Vagina (tissue), 2 donors: ENCODE data around the gene ADGRA1. TPM values are rescaled to one million over a fixed set of nuclear protein-coding genes. Genes with fewer than 3 reads are reported as not detected.

Experiments
- DNase-seq, 2 donors: peaks; one replicate each; pipeline ENCODE4 v3.0.0-alpha.2; 2017; ENCODE audit errors: extremely low spot score in 2 of 2
- H3K27ac ChIP-seq: fragments of 200-600 bp; sonication (generic); one replicate; pipeline ENCODE4 v1.5.1; 2019
- H3K27me3 ChIP-seq: fragments of 200-600 bp; sonication (generic); one replicate; pipeline ENCODE4 v1.5.1; 2019
- H3K36me3 ChIP-seq, 2 donors: fragments of 200-600 bp; sonication (generic); one replicate each; pipeline ENCODE4 v1.5.1; 2017 to 2019
- H3K4me1 ChIP-seq: fragments of 200-600 bp; sonication (generic); one replicate; pipeline ENCODE4 v1.5.1; 2019
- H3K4me3 ChIP-seq, 2 donors: fragments of 200-600 bp; sonication (generic); 1 replicate in 1 of 2; 2 replicates in 1 of 2; pipeline ENCODE4 v1.5.1; 2016 to 2019
- H3K9me3 ChIP-seq: fragments of 200-600 bp; sonication (generic); one replicate; pipeline ENCODE4 v1.5.1; 2019
- CTCF ChIP-seq, 3 experiments: fragments of 450-650 bp in 2 of 3; fragments of 200-600 bp in 1 of 3; sonication (generic) in 1 of 3; IDR thresholded peaks; one replicate each; pipeline ENCODE4 v1.5.1; 2017 to 2019; ENCODE audit warnings: antibody characterized with exemption in 3 of 3, mild to moderate bottlenecking in 2 of 3, moderate library complexity in 2 of 3
- POLR2A ChIP-seq, 2 donors: fragments of 450-650 bp; IDR thresholded peaks; one replicate each; pipeline ENCODE4 v1.6.1; 2017; ENCODE audit warnings: antibody characterized with exemption in 2 of 2, mild to moderate bottlenecking in 2 of 2, moderate library complexity in 2 of 2
- POLR2AphosphoS5 ChIP-seq, 2 donors: sonication (generic); formaldehyde crosslinking; IDR thresholded peaks; one replicate each; pipeline ENCODE4 v1.9.0; 2017; ENCODE audit warnings: antibody characterized with exemption in 2 of 2, mild to moderate bottlenecking in 2 of 2, low read depth in 1 of 2; ENCODE audit not compliant: insufficient read depth in 1 of 2
- intact Hi-C: fragments of 100-400 bp; cut with DNase I; formaldehyde crosslinking; loops from one replicate; pipeline ENCODE4 v1.15.1; 2023
- total RNA-seq: library from RNA; depleted of rRNA; stranded (reverse); fragments of >200 nt; gene quantifications from one replicate; pipeline ENCODE4 v1.2.3, GENCODE V29; 2016

The ADGRA1 gene
- total RNA-seq, 1 donor from 2014 or later, result 0.49 TPM

DNA sequence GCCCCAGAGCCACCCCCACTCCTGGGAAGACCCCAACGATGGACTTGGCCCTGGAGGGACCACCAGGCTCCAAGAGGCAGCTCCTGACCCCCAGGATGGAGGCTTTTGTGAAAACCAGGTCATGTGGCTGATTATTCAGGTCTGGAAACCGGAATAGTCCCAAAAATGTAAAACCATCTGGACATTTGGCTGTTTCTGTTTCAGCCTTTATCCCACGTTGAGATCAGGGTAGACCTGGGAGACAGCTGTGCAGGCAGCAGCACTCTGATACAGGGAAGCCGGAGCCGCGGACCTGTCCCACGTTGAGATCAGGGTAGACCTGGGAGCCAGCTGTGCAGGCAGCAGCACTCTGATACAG, 7.1 kb upstream of the ADGRA1 start:
- intact Hi-C loops, result no loop called here
- DNase-seq, result no peak
- TF ChIP-seq POLR2AphosphoS5 (IDR thresholded peaks at IDR 0.05; ENCODE audit: insufficient read depth in 1 of 2, low read depth in 1 of 2), result no peak
- no peak for TF ChIP-seq POLR2A (IDR thresholded peaks at IDR 0.05)
- TF ChIP-seq CTCF (IDR thresholded peaks at IDR 0.05), result no peak
- Histone ChIP-seq H3K4me1 (no peaks in the 10 kb centered on the region), H3K9me3 (no peaks in the 10 kb centered on the region), H3K4me3 (no peak overlapping the region), H3K36me3 (no peaks in the 10 kb centered on the region), H3K27me3 (no peaks in the 10 kb centered on the region), H3K27ac (no peak overlapping the region)

DNA sequence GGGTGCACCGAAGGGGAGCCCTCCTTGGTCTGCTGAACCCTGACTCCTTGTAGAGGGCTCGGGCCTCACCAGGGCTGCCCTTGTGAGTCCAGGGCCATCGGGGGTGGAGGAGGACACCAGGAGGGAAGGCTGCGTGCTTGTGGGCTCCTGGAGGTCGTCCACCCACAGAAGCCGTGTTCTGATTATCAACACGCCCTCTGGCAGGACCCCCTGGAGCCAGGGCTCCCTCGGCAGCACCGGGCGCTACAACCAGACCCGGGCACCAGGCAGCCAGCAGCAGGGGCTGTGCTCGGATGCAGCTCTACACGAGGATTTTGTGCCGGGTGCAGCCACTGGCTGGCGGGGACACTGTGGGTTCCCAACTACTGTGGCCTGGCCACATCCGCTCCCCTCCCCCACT, 6.1 kb upstream of the ADGRA1 start:
- TF ChIP-seq POLR2AphosphoS5 (IDR thresholded peaks at IDR 0.05; ENCODE audit: insufficient read depth in 1 of 2, low read depth in 1 of 2) (no peak), CTCF (IDR thresholded peaks at IDR 0.05) (no peak), POLR2A (IDR thresholded peaks at IDR 0.05) (no peak)
- H3K27ac ChIP-seq, result no peak overlapping the region
- no peaks in the 10 kb centered on the region for H3K9me3 ChIP-seq
- no peak for DNase-seq
- intact Hi-C loops, result no loop called here
- H3K36me3 ChIP-seq, result no peaks in the 10 kb centered on the region
- H3K4me1 ChIP-seq, result no peaks in the 10 kb centered on the region
- H3K27me3 ChIP-seq, result no peaks in the 10 kb centered on the region
- H3K4me3 ChIP-seq, result no peak overlapping the region

DNA sequence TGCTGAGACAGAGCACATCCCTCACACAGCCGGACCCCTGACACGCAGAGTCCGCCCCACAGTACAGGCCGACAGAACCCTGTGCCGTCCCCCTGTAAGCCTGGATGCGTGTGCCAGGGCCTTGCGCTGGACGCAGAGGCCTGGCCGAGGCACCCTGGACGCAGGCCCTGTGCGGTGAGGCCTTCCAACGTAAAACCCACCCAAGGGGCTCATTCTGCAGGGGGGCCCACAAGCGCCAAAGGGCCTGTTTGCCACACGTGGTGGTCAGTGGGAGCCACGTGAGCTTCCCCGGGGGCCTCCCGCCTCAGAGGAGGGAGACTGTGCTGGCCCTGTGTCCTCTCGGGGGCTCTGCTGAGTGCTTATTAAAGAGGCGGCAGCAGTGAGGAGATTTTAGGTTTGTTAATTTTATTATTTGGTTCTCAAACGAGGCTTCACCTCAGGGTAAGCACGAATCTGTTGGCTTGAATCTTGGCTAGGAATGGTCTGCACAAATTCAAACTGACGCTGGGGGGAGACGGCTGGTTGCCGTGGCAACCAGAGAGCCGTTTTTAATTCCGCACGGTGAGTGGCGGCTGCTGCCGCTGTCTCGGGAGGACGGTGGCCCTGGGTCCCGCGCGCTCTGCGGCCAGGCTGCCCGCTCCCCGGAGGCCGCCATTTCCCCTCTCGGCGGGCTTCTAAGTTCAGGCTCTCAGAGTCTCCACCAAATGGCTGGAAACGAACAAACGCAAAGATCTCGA, 4.9 kb upstream of the ADGRA1 start:
- no peaks in the 10 kb centered on the region for H3K4me1 ChIP-seq
- H3K4me3 ChIP-seq, result no peak overlapping the region
- no peak overlapping the region for H3K27ac ChIP-seq
- no peaks in the 10 kb centered on the region for H3K36me3 ChIP-seq
- no peak for TF ChIP-seq POLR2A (IDR thresholded peaks at IDR 0.05)
- no peak for TF ChIP-seq POLR2AphosphoS5 (IDR thresholded peaks at IDR 0.05; ENCODE audit: insufficient read depth in 1 of 2, low read depth in 1 of 2)
- TF ChIP-seq CTCF (IDR thresholded peaks at IDR 0.05), result no peak
- no peaks in the 10 kb centered on the region for H3K27me3 ChIP-seq
- intact Hi-C loops, result no loop called here
- no peaks in the 10 kb centered on the region for H3K9me3 ChIP-seq
- no peak for DNase-seq

GRCh38 chr10:133083422-133084100, 4.2 kb upstream of the ADGRA1 start:
- no peak for TF ChIP-seq CTCF (IDR thresholded peaks at IDR 0.05)
- no peak for TF ChIP-seq POLR2A (IDR thresholded peaks at IDR 0.05)
- no peak for TF ChIP-seq POLR2AphosphoS5 (IDR thresholded peaks at IDR 0.05; ENCODE audit: insufficient read depth in 1 of 2, low read depth in 1 of 2)
- Histone ChIP-seq H3K36me3 (no peaks in the 10 kb centered on the region), H3K9me3 (no peaks in the 10 kb centered on the region), H3K4me1 (peaks cover 7% of the 10 kb centered on the region), H3K27ac (no peak overlapping the region), H3K27me3 (peaks cover 6% of the 10 kb centered on the region), H3K4me3 (no peak overlapping the region)
- intact Hi-C loops, result no loop called here
- no peak for DNase-seq

GRCh38 chr10:133084491-133084890, 3.2 kb upstream of the ADGRA1 start:
- Histone ChIP-seq H3K27me3 (peaks cover 7% of the 10 kb centered on the region), H3K4me3 (no peak overlapping the region), H3K9me3 (no peaks in the 10 kb centered on the region), H3K4me1 (peaks cover 10% of the 10 kb centered on the region), H3K27ac (no peak overlapping the region), H3K36me3 (no peaks in the 10 kb centered on the region)
- DNase-seq, result no peak
- intact Hi-C loops, result no loop called here
- TF ChIP-seq CTCF (IDR thresholded peaks at IDR 0.05) (no peak), POLR2A (IDR thresholded peaks at IDR 0.05) (no peak), POLR2AphosphoS5 (IDR thresholded peaks at IDR 0.05; ENCODE audit: insufficient read depth in 1 of 2, low read depth in 1 of 2) (no peak)
